HuH-7.5 (cell line): ENCODE data around the gene UNC13A.

Source experiments
- DNase-seq: peaks from one replicate; pipeline ENCODE4 v3.0.0; 2011; ENCODE audit warnings: low spot score

Gene UNC13A

DNA sequence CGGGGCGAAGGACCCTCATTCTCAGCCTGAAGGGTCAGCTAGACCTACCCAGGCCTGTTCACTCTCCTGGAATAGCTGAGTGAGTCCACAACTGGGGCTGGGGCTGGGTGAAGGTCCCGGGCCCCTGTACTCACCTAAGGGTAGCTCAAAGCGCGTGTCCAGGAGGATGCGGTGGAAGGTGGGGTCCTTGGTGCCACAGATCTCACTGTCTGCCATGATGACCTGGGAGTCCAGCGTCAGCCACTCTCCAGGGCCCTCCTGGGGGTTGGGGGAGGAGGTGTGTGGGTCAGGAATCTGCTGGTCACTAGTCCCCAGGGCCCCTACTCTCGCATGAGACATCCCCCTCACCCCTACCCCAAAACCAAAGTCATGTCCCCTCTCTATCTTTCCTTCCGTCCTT is 18.7 kb downstream of the UNC13A start:
- DNase-seq, result no peak

DNA sequence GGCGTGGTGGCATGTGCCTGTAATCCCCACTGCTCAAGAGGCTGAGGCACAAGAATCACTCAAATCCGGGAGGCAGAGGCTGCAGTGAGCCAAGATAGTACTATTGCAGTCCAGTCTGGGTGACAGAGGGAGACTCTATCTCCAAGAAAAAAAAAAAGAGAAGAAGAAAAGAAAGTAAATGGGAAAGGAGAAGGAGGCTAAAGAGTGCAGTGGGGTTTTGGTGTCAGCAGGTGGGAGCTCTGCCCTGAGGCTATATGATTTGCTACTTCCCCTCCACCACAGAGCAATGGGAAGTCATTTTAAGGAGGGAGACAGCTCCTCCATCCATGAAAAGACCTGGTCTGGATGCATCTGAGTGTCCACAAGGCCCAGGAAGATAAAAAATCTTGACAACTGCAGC is 23.1 kb downstream of the UNC13A start:
- DNase-seq, result no peak

DNA sequence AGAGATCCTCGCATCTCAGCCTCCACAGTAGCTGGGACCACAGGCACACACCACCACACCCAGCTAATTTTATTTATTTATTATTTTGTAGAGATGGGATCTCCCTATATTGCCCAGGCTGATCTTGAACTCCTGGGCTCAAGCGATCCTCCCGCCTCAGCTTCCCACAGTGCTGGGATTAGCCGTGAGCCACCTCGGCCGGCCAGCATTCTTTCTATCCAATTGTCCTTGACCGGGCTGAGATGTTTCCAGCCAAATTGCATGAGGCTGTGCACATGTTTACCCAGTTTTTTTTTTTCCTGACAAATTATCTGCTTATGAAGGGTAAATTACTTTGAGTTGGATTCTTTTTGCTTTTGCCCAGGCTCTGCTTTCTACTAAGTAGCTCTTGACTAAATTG is 28.2 kb downstream of the UNC13A start:
- no peak for DNase-seq

DNA sequence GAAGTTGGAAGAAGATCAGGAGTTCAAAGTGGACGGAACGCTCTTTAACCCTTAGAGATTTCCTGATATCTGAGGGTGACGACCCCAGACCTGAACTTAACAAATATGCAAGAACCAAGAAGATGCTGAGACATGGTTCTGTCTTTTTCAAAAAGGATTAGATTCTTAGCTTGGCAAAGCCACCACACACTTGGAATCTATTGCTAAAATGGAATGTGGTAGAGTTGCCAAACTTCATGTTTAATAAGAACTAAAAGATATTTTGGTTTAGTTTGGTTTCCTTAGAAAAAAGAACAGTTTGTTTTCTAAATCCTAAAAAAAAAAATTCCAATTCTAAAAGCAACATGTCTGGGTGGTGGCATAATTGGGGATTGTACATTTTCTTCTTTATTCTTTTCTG is 29.5 kb downstream of the UNC13A start:
- DNase-seq, result no peak

DNA sequence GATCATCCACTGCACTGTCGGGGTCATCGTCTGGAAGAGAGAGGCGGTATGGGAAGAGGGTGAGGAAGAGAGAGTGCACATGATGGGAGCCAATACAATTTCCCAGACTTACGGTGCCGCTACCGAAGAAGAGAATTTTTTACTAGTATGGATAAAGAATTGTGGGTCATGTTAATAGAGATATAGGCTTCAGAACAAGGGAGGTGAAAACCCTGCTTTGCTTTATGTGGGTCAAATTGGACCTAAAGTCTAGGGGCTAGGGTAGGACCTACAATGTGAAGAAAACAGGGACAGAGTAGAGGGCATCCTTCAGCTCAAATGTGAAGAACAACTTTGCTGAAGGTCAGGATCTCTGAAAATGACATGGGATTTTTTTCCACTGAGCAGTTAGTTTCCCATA is 29.9 kb downstream of the UNC13A start:
- no peak for DNase-seq

DNA sequence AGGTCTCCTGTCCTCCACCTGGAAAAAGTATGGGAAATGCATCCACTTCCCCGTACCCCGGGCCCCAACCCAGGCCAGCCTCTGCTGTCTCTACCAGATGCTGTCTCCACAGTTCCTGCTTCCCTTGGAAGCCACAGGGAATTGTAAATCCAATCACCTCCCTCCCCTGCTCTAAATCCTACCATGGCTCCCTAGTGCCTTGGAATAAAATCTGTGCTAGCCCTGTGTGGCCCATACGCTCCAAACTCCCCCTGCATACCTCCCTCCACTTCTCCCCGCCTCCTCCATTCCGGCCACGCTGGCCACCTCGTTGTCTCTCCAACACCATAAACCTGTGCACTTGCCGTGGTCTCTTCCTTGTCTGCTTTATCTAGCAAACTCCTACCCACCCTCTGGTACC is 31.2 kb downstream of the UNC13A start:
- DNase-seq, result no peak

DNA sequence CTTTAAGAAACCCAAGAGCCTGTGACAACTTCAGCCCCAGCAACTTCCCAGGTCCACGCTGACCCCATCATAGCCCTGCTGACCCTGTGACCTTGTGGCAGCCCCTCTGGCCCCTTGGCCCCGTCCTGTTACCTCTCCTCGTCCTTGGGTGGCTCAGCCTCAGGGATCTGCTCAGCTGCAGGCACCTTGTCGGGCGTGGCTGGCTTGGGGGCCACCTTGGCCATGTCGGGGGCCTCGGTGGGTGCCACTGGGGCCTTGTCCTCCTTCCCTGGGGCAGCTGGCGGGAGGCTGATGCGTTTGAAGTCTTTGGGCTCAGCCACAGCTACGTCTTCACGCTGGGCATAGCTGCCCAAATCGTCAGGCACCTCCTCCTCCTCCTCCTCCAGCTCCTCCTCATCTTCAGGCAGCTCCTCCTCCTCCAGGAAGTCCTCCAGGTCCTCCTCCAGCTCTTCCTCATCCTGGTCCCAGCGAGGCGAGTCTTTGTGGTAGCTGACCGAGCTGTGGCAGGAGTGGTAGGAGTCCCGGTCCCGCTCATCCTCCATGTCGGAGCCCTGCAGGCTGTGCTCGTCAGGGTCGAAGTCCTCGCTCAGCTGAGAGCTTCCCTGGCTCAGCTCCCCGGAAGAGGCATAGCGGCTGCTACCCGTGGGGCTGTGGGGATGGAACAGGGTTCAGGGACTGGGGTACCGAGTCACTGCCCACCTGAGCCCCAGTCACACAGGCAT is 32.2 kb downstream of the UNC13A start:
- no peak for DNase-seq

DNA sequence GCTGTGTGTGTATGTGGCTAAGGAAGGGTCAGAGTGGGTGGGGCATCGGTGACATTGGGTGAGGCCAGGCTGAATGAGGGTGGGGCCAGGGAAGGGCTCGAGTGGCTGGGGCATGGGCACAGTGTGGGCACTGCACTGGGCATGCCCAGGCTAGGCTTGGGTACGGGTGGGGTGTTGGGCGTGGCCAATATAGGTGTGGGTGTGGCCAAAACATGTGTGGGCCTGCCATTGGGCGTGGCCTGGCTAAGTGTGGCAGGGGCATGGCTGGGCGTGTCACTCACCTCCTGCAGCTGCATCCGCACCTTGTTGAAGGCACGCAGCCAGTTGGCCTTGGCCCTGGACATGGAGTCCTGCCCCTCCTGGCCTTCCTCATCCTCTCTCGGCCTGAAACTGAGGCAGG is 33.2 kb downstream of the UNC13A start:
- DNase-seq, result no peak

DNA sequence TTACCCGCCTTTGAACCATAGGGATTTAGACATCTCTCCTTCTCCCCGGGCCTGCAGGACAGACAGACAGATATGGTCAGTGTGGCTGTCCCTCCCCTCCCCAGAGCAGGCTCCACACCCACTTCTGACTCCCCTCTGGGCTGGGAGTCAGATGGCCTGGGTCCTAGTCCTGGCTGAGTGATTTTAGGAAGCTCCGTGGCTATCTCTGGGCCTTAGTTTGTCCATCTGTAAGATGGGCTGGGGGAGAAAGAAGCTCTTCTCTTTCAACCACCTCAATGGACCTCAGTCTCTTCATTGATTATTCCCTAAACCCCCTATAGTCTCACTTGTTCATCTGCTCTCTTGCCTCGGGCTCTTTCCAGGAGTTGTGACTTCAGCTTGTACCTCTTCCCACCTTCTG is 35.5 kb downstream of the UNC13A start:
- no peak for DNase-seq

DNA sequence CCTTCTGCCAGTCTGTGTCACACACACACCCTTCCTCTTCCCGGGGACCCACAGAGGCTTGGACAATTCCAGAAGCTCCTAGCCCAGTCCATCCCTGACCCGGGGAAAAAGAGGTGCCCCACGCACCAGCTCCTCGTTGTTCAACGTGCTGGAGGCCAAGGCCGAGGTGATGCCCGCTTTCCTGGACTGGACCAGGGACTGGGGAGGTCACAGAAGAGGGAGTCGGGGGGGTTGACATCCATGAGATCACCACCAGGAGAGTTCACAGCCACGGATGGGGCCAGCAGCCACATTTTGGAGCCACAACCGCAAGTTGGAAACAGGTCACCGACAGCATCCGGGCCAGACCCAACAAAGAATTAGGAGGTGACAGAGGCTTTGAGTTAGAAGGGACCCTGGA is 39.4 kb downstream of the UNC13A start:
- DNase-seq, result no peak

DNA sequence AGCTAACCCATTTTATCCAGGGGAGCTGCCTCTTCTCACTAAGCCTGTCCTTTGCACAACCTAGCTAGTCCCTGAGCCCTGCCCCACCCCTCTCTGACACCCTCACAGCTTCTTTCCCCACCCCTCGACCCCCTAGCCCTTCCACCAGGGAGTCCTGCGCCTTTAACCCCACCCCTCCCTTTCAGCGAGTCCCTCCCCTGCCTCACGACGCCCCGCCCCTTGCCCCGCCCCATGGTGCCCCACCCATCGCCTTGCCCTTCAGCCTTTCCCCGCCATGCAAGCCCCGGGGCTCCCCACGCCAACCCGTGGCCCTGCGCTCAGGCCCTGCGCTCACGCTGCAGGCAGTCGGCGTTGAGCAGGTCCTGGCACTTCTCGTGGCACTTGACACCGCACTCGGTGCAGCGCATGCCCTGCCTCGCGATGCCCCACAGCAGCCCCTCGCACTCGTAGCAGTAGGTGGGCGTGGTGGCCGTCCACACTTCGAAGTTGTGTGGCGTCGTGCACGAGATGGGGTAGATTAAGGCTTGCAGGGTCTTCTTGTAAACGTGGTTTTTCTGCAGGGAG is 40.0 kb downstream of the UNC13A start:
- no peak for DNase-seq

DNA sequence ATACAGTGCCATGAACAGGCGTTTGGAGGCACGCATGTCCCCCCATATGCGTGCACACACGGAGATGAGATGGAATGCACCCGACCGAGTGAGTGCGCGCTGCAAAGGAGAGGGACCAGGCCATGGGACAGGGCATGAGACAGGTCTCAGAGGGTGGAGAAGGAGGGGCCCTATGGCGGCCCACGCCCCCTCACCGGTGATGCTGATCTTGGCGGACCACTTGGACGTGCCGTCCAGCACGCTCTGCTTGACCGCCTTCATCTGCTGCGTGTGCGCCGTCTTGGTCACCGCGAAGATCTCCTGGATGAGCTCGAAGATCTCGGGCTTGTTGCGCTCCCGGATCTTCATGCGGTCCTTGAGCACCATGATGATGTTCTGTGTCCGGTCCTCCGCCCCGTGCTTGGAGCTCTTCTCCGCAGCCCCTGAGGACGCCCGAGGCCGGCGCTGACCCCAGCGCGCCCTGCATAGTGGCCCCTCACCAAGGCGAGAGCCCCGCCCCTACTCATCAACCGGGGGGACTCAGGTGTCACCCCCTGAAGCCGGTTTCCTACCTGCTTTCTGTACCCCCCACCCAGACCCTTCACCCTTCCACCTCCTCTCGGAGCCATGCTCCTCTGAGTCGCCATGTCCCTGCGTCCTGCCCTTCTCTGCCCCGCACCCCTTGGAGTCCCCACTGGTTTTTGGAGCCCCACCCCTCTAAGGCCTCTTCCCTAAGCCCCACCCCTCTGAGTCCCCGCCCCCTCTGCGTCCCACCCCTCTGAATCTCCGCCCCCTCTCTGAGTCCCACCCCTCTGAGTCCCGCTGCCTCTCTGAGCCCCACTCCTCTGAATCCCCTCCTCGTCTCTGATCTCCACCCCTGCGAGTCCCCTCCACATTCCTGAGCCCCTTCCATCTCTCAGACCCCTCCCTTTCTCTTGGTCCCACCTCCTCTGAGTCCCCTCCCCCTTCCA is 40.8 kb downstream of the UNC13A start:
- no peak for DNase-seq

DNA sequence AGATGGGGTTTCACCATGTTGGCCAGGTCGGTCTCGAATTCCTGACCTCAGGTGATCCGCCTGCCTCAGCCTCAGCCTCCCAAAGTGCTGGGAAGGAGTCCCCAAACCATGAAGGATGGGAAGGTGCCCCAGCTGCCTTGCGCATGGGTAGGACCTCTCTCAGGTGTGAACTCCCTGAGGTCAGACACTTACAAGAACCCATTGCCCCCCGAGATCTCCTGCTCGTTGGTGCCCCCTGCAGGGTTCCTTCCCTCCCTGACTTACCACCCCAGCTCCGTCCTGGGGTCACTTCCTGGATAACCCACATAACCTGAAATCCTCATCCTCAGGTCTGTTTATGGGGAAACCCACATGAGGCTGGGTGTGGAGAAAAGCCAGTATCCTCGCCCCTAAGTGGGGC is 41.7 kb downstream of the UNC13A start:
- DNase-seq, result no peak

DNA sequence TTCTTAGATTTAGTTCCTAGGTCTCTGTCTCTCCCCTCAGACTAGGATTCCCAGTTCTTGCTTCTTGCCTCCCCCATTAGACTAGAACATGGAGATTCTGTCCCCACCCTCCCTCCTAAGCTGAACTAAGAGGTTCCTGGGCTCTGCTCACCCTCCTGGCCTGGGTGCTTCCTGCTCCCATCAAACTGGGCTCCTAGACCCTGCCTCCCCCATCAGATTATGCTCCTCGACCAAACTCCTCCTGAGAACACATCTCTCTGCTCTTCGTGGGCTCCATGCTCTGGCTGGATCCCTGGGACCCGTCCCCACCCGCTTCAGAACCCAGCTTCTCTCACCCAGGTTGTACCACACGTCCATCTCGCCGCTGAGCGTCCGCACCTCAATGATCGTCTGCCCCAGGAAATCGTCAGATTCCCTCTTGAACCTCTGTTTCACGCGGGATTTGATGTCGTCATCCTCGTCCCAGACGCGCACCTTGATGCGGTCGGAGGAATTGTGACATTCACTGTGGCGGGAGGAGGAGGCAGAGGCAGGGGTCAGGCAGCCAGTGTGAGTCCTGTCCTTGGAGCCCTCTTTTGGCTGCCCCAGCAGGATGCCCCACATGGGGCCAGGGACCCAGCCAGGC is 42.7 kb downstream of the UNC13A start:
- no peak for DNase-seq

DNA sequence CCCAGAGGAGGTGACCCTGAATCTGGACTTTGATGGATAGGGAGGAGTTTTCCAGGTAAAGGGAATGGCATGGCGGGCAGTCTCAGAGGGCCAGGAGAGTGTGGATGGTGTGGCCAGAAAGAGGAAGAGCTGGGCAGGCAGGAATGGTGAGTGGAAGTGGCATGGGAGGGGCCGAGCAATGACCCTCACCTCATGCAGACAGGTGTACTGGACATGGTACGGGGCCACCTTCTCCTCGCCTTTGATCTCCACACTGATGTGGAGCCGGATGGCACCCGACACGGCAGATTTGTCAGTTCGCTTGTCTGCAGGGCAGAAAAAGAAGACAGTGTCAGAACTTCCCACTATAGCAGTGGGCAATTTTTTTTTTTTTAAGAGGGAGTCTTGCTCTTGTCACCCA is 45.5 kb downstream of the UNC13A start:
- no peak for DNase-seq

DNA sequence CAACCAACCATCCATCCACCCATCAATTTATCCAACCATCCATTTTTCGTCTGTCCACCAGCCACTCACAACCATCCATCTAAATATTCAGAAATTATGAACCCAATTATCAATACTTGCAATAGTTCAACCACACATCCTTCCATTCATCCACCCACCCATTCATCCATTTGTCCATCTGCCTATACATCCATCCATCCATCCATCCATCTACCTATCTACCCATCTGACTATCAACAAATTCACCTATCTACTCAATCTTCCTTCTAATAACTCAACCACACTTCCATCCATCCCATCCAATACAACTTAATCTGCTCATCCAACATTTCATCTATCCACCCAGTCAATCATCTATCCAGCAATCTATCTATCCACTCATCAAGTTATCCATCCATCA is 46.3 kb downstream of the UNC13A start:
- no peak for DNase-seq

DNA sequence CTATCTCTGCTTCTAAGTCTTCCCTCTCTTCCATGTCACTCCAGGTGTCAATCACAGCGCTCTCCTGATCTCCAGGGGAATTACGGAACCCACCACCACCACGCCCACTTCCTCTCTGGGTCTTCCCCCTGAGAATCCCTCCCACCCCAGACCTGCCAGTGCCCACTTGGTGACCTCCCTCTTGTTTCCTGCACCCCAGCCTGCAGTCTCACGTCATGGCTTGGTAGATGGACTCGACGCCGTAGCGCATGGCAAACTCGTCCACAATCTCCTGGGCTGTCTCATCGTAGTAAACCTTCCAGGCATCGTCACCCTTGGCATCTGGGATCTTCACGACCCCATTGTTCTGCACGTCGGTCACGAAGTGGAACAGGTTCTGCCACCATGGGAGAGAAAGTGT is 47.0 kb downstream of the UNC13A start:
- DNase-seq, result no peak

DNA sequence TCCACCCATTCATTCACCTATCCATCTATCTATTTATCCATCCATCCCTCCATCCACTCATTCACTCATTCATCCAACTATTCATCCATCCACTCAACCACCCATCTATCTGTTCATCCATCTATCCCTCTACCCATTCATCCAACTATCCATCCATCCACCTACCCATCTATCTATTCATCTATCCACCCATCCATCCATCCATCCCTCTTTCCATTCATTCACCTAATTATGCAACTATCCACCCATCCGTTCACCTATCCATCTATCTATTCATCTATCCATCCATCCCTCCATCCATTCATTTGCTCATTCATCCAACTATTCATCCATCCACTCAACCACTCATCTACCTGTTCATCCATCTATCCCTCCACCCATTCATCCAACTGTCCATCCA is 54.5 kb downstream of the UNC13A start:
- DNase-seq, result no peak

DNA sequence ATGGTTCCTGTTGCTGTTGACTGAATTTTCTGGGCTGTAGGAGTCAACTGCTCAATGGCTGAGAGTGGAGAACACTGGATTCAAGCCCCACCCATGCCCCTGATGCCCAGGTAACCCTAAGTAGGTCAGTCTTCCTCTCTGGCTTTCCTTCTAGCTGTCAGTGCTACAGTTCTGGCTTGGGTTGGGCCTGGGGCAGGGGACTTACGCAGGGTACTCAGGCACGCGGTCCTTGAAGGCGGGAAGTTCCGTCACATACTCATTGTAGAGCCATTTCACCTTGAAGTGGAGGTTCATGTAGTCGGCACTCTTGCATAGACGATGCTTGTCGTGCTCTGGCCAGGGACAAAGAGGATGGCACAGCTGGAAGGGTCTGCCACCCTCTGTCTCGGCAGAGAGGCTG is 55.6 kb downstream of the UNC13A start:
- DNase-seq, result no peak

DNA sequence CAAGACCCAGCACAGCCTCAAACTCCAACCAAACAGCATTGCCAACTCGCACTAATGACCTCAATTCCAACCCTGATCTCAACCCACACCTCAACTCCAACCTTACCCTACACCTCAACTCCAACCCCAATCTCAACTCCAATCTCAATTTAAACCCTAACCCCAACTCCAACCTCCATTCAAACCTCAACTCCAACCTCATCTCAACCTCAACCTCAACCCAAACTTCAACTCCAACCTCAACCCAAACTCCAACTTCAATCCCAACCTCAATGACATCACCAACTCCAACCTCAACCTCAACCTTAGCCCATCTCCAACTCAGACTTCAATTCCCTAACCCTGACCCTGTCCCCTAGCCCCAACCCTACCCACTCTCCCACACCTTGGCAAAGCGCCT is 58.4 kb downstream of the UNC13A start:
- DNase-seq, result no peak

DNA sequence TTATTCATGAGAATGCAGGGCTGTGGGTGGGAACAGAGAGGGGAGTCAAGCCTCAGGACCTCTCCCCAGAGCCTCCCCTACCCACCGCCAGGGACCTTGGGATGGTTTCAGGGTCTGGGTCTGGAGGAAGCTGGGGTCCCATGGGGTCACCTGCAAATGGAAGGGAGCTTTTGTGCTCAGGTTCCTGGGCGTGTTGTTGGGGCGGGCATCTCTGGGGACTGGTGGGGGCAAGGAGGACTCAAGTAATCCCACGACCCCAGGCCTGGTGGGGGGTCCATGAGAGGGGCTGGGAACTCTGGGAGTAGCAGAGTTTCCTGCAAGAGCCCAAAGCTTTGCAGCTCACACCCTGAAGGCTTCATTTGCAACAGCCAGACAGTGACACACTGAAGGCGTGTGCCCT is 60.2 kb downstream of the UNC13A start:
- no peak for DNase-seq

DNA sequence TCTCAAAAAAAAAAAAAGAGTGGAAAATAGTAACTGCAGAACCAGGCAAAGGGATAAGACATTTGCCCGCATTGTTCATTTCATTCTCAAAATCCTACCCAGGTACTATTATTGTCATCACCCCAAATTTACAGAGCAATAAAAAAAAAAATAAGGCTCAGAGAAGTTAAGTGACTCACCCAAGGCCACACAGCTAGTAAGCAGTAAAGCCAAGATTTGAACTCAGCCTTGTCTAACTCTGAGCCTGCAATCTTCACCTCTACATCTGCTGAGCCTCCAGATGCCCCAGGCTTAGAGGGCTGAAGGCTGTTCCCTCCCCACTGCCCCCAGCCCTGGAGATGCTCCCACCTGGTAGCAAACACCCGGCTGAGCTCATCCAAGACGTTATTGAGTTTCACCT is 61.0 kb downstream of the UNC13A start:
- DNase-seq, result no peak
